K562 (cell line): Measurements from ENCODE around the gene SREBF1. TPM values are rescaled to one million over a fixed set of nuclear protein-coding genes. Genes with fewer than 3 reads are reported as not detected.

ENCODE experiments used
- ATAC-seq: fragments of 200-7000 bp; cut with Tn5 transposase; 3 replicates; pipeline ENCODE4 v1.9.1; 2020; ENCODE audit warnings: moderate library complexity
- BruUV-seq: library from RNA; stranded (reverse); fragments of 400-500 nt; replicated peaks from 2 replicates; lab custom pipeline; 2021; lab: Mats Ljungman, UMichigan
- CTCF ChIA-PET: fragments of 300-600 bp; formaldehyde crosslinking; extraction: SDS; loops from one replicate; lab custom pipeline; 2021; ENCODE audit warnings: low intra/inter-chr PET ratio; lab: Yijun Ruan, JAX
- POLR2A ChIA-PET: fragments of 300-600, 350-650 bp; sonication (Branson Sonifier 250); formaldehyde crosslinking; extraction: SDS; loops from one replicate; lab custom pipeline; 2021; ENCODE audit warnings: antibody characterized with exemption, inconsistent platforms; lab: Yijun Ruan, JAX
- DNase-seq, 4 experiments: peaks; one replicate each; pipeline versions ENCODE4 v3.0.0 to v3.0.0-alpha.2; 2011 to 2018; ENCODE audit warnings: low spot score in 3 of 4, mixed read lengths in 3 of 4; ENCODE audit errors: extremely low read depth in 1 of 4
- FAIRE-seq: peaks from 2 replicates; lab custom pipeline; 2011; peaks lifted over from hg19 to GRCh38; lab: Jason Lieb, UNC
- H2AFZ ChIP-seq: 2 replicates; pipeline ENCODE4 v1.6.0; 2011; ENCODE audit warnings: low read depth, low read length, control low read depth, inconsistent platforms
- H3K27ac ChIP-seq: fragments of 200-600 bp; 3 replicates; pipeline ENCODE4 v1.8.0; 2011; ENCODE audit warnings: low read depth, mild to moderate bottlenecking, control low read depth, inconsistent platforms, low read length, moderate library complexity, mixed read lengths; ENCODE audit errors: extremely low read depth
- H3K27me3 ChIP-seq, 2 experiments: fragments of 300-600 bp in 1 of 2; 2 replicates in 1 of 2; 3 replicates in 1 of 2; pipeline versions ENCODE4 v1.6.0 to v1.8.0; 2011; ENCODE audit warnings: inconsistent platforms in 2 of 2, low read length in 2 of 2, mild to moderate bottlenecking in 1 of 2, mixed read lengths in 1 of 2, moderate library complexity in 1 of 2; ENCODE audit not compliant: control insufficient read depth in 2 of 2, insufficient read depth in 2 of 2
- H3K36me3 ChIP-seq: fragments of 300-600 bp; 3 replicates; pipeline ENCODE4 v1.8.0; 2011; ENCODE audit warnings: mild to moderate bottlenecking, low read length, inconsistent platforms; ENCODE audit not compliant: control insufficient read depth, insufficient read depth
- H3K4me1 ChIP-seq, 2 experiments: fragments of 200-600 bp in 1 of 2; replicated peaks in 1 of 2; 2 replicates in 1 of 2; 3 replicates in 1 of 2; pipeline versions ENCODE4 v1.5.1 to v1.8.0; 2011; ENCODE audit warnings: inconsistent platforms in 2 of 2, low read length in 2 of 2, mild to moderate bottlenecking in 1 of 2, mixed read lengths in 1 of 2, moderate library complexity in 1 of 2; ENCODE audit not compliant: control insufficient read depth in 2 of 2, insufficient read depth in 2 of 2
- H3K4me2 ChIP-seq: 2 replicates; pipeline ENCODE4 v1.6.1; 2011; ENCODE audit warnings: low read length, control low read depth, inconsistent platforms, mixed read lengths; ENCODE audit not compliant: insufficient read depth
- H3K4me3 ChIP-seq: fragments of 200-600 bp; sonication (generic), shearing (Covaris generic); 2 replicates; pipeline ENCODE4 v1.5.1; 2016; ENCODE audit warnings: control low read depth, inconsistent platforms
- H3K79me2 ChIP-seq: fragments of 200-600 bp; 3 replicates; pipeline ENCODE4 v1.8.0; 2011; ENCODE audit warnings: low read length, inconsistent platforms; ENCODE audit not compliant: control insufficient read depth, insufficient read depth
- H3K9ac ChIP-seq, 2 experiments: 2 replicates each; pipeline versions ENCODE4 v1.6.0 to v1.6.1; 2011; ENCODE audit warnings: low read depth in 2 of 2, low read length in 2 of 2, control low read depth in 1 of 2, inconsistent platforms in 1 of 2, mild to moderate bottlenecking in 1 of 2, mixed read lengths in 1 of 2; ENCODE audit not compliant: insufficient read depth in 1 of 2
- H3K9me1 ChIP-seq: one replicate; pipeline ENCODE4 v1.6.0; 2011; ENCODE audit warnings: inconsistent platforms, mild to moderate bottlenecking, low read length, moderate library complexity; ENCODE audit not compliant: control insufficient read depth, insufficient read depth
- H3K9me3 ChIP-seq: replicated peaks from 2 replicates; pipeline ENCODE4 v1.5.1; 2011; ENCODE audit warnings: low read depth, low read length, inconsistent platforms; ENCODE audit not compliant: control insufficient read depth, insufficient read depth
- H4K20me1 ChIP-seq: replicated peaks from 2 replicates; pipeline ENCODE4 v1.6.1; 2011; ENCODE audit warnings: low read length, inconsistent platforms, mixed read lengths; ENCODE audit not compliant: control insufficient read depth, insufficient read depth
- CCNT2 ChIP-seq: IDR thresholded peaks from 2 replicates; pipeline ENCODE4 v1.6.1; 2011; ENCODE audit warnings: borderline replicate concordance, low read depth, mild to moderate bottlenecking, moderate library complexity, mixed read lengths, low read length; ENCODE audit not compliant: insufficient read length; ENCODE audit errors: extremely low read depth
- ERF ChIP-seq: fragments of 450-650 bp; formaldehyde crosslinking; IDR thresholded peaks from 2 replicates; pipeline ENCODE4 v1.4.0; 2020; ENCODE audit warnings: mild to moderate bottlenecking, mixed read lengths
- FOXM1 ChIP-seq, 2 experiments: fragments of 450-650 bp in 1 of 2; sonication (generic) in 1 of 2; formaldehyde crosslinking in 1 of 2; IDR thresholded peaks; 2 replicates each; pipeline versions ENCODE4 v1.6.1 to v1.9.0; 2017 to 2022; ENCODE audit warnings: low read depth in 2 of 2, mild to moderate bottlenecking in 2 of 2, missing genetic modification reagents in 1 of 2, moderate library complexity in 1 of 2
- THRAP3 ChIP-seq: fragments of 450-650 bp; IDR thresholded peaks from 2 replicates; pipeline ENCODE4 v1.6.1; 2016; ENCODE audit warnings: mild to moderate bottlenecking, inconsistent platforms, borderline replicate concordance
- ZNF318 ChIP-seq, 2 experiments: fragments of 450-650 bp; IDR thresholded peaks; 2 replicates each; pipeline ENCODE4 v1.6.1; 2016; ENCODE audit warnings: mild to moderate bottlenecking in 2 of 2, borderline replicate concordance in 1 of 2, low read depth in 1 of 2, moderate library complexity in 1 of 2
- WGBS: fragments of 100-300 bp; shearing (Covaris generic); methylation state at CpG from one replicate; pipeline ENCODE4 v1.1.6; 2016; ENCODE audit warnings: low coverage, mixed read lengths; ENCODE audit not compliant: insufficient coverage; ENCODE audit errors: missing lambda C conversion rate; 5-methylcytosine and 5-hydroxymethylcytosine counted together
- in situ Hi-C: fragments of 300-500 bp; cut with MboI; formaldehyde crosslinking; loops from 4 replicates; pipeline ENCODE4 v1.15.0; 2018; ENCODE audit warnings: inconsistent platforms, mixed read lengths
- intact Hi-C: fragments of 100-400 bp; cut with micrococcal nuclease; formaldehyde crosslinking; loops from 2 replicates; pipeline ENCODE4 v1.14.2; 2022
- polyA plus RNA-seq, 8 experiments: library from polyadenylated mRNA; depleted of rRNA in 4 of 8; stranded (reverse) in 5 of 8; unstranded in 3 of 8; fragments of >200 nt; fragmentation: Nextera tagmentation in 2 of 8; fragmentation: Illumina TruSeq in 1 of 8; extraction: Ambion mirVana in 2 of 8; extraction: Trizol in 1 of 8; gene quantifications; 2 replicates each; pipeline versions ENCODE4 v1.2.1 to v1.2.3, GENCODE V29; 2011 to 2014; ENCODE audit warnings: inconsistent platforms in 1 of 8, missing spikeins in 1 of 8
- total RNA-seq, 7 experiments: library from RNA; depleted of rRNA in 6 of 7; stranded (reverse); fragments of >200 nt in 6 of 7; fragmentation: Illumina TruSeq in 2 of 7; extraction: Trizol in 2 of 7; gene quantifications; 2 replicates each; pipeline versions ENCODE4 v1.2.1 to v1.2.3, GENCODE V29; 2011 to 2021; ENCODE audit warnings: low replicate concordance in 1 of 7
- TF ChIP-seq, protein P1 (sequence below): sonication (generic); formaldehyde crosslinking; IDR thresholded peaks from 2 replicates; pipeline ENCODE4 v1.8.0; 2022; ENCODE audit warnings: mild to moderate bottlenecking, missing genetic modification reagents, borderline replicate concordance
- TF ChIP-seq, protein P2 (sequence below): fragments of 250-450 bp; sonication (Bioruptor Pico); IDR thresholded peaks from 2 replicates; pipeline ENCODE4 v1.8.0; 2022; ENCODE audit warnings: moderate library complexity, mild to moderate bottlenecking, inconsistent platforms

SREBF1 gene
- total and polyA plus RNA-seq, 9 of the 15 experiments (the other 6 are each of a cell fraction or from before 2014, with no cell fraction given): 1.6 to 169 (median 69.4) TPM

- FAIRE-seq (peak; percentile 66), DNase-seq (peak; percentile 71 to 78 (median 74)), ATAC-seq (peak; percentile 76)
- peak overlapping the region; percentile 71; the same call in 2 of the 3 replicates for H3K27ac ChIP-seq
- CTCF ChIA-PET: interaction anchor here (2.9 kb wide), 1 partner anchor 48 kb away, joined by 24 read pairs; no protein-coding TSS in a partner anchor
- H3K9ac ChIP-seq: peak overlapping the region in 1 of 2 experiments; percentile 83; a peak in 2 of 4 replicates
- no peak overlapping the region for H3K4me2 ChIP-seq
- H3K36me3 ChIP-seq: peaks cover 71% of the 10 kb centered on the region; the same call in 2 of the 3 replicates
- in situ Hi-C loops (no loop called here), intact Hi-C loops (loop anchor here (1.0 kb wide), 1 partner anchor 48 kb away; no protein-coding TSS in a partner anchor)
- H4K20me1 ChIP-seq: peaks cover 8% of the 10 kb centered on the region
- 31% methylated on average over 25 of the region's 59 CpGs for WGBS
- H3K9me3 ChIP-seq: no peaks in the 10 kb centered on the region
- no peaks in the 10 kb centered on the region for H3K27me3 ChIP-seq
- no peak overlapping the region for H2AFZ ChIP-seq
- TSS peak; percentile 30 for BruUV-seq
- POLR2A ChIA-PET: interaction anchor here (0.6 to 1.7 kb wide), 7 partner anchors 10 to 221 kb away, joined by 3 to 7 read pairs (median 3); no protein-coding TSS in a partner anchor
- H3K9me1 ChIP-seq: no peaks in the 10 kb centered on the region
- no peak overlapping the region for H3K4me3 ChIP-seq
- peaks cover 6 to 83% of the 10 kb centered on the region in 2 experiments; a peak in 4 of 5 replicates for H3K4me1 ChIP-seq
- H3K79me2 ChIP-seq: peaks cover 9% of the 10 kb centered on the region; the same call in 2 of the 3 replicates
- TF ChIP-seq ZNF318 (IDR thresholded peaks at IDR 0.05; ENCODE audit: borderline replicate concordance in 1 of 2, low read depth in 1 of 2): no peak
- peak; percentile 60 for TF ChIP-seq CCNT2
- no peak for TF ChIP-seq FOXM1 (IDR thresholded peaks at IDR 0.05; ENCODE audit: low read depth)
- TF ChIP-seq FOXM1 (CRISPR knock-in tag; IDR thresholded peaks at IDR 0.05; ENCODE audit: low read depth): no peak
- TF ChIP-seq, protein P1, sequence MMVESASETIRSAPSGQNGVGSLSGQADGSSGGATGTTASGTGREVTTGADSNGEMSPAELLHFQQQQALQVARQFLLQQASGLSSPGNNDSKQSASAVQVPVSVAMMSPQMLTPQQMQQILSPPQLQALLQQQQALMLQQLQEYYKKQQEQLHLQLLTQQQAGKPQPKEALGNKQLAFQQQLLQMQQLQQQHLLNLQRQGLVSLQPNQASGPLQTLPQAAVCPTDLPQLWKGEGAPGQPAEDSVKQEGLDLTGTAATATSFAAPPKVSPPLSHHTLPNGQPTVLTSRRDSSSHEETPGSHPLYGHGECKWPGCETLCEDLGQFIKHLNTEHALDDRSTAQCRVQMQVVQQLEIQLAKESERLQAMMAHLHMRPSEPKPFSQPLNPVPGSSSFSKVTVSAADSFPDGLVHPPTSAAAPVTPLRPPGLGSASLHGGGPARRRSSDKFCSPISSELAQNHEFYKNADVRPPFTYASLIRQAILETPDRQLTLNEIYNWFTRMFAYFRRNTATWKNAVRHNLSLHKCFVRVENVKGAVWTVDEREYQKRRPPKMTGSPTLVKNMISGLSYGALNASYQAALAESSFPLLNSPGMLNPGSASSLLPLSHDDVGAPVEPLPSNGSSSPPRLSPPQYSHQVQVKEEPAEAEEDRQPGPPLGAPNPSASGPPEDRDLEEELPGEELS: no peak
- 0 out of 2 replicates have a peak, but pooled peaks have one; percentile 30 for TF ChIP-seq THRAP3
- TF ChIP-seq ERF (CRISPR knock-in tag): no peak
- TF ChIP-seq, protein P2, sequence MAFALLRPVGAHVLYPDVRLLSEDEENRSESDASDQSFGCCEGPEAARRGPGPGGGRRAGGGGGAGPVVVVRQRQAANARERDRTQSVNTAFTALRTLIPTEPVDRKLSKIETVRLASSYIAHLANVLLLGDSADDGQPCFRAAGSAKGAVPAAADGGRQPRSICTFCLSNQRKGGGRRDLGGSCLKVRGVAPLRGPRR (CRISPR knock-in tag): no peak; the same call in 1 of the 2 replicates
These were observed 24.4 kb downstream of the SREBF1 start for GRCh38 chr17:17812211-17813054.
